Activated T-cell treated with anti-CD3 and anti-CD28 coated beads, Interleukin-2, amount 50 U/mL, for 72 hours (primary cell): Measurements from ENCODE around the gene CSMD2. TPM values are rescaled to one million over a fixed set of nuclear protein-coding genes. Genes with fewer than 3 reads are reported as not detected.

Source experiments
- ATAC-seq, 2 donors: fragments of 150-1000 bp; cut with Tn5 transposase; replicated peaks in 1 of 2; 2 replicates each; pipeline ENCODE4 v1.10.0; 2021; ENCODE audit warnings: moderate library complexity in 2 of 2, mild to moderate bottlenecking in 1 of 2
- DNase-seq, 2 donors: peaks; one replicate each; pipeline ENCODE4 v3.0.0; 2021 to 2022; ENCODE audit warnings: mixed read lengths in 1 of 2
- H3K27ac Mint-ChIP-seq: one replicate; pipeline ENCODE4 v1.8.0; 2022; ENCODE audit warnings: mild to moderate bottlenecking, moderate library complexity, mixed read lengths
- H3K27me3 Mint-ChIP-seq: one replicate; pipeline ENCODE4 v1.8.0; 2022; ENCODE audit warnings: low read depth, mixed read lengths
- H3K36me3 Mint-ChIP-seq, 2 donors: one replicate each; pipeline ENCODE4 v1.8.0; 2022; ENCODE audit warnings: mixed read lengths in 2 of 2, mild to moderate bottlenecking in 1 of 2; ENCODE audit not compliant: insufficient read depth in 2 of 2
- H3K4me1 Mint-ChIP-seq: one replicate; pipeline ENCODE4 v1.8.0; 2022; ENCODE audit warnings: low read depth, mixed read lengths
- H3K4me3 Mint-ChIP-seq, 2 donors: one replicate each; pipeline ENCODE4 v1.8.0; 2022; ENCODE audit warnings: mild to moderate bottlenecking in 2 of 2, mixed read lengths in 2 of 2, moderate library complexity in 2 of 2
- H3K9me3 Mint-ChIP-seq, 2 donors: one replicate each; pipeline ENCODE4 v1.8.0; 2022; ENCODE audit warnings: mixed read lengths in 2 of 2
- total RNA-seq, 2 donors: library from RNA; stranded (reverse); gene quantifications; one replicate each; pipeline ENCODE4 v1.2.3, GENCODE V29; 2022

Gene CSMD2
- total RNA-seq, 2 donors from 2014 or later: not detected

GRCh38 chr1:33634806-33635205, 530.2 kb downstream of the CSMD2 start:
- peaks cover 27% of the 10 kb centered on the region for H3K27me3 Mint-ChIP-seq
- H3K9me3 Mint-ChIP-seq: no peaks in the 10 kb centered on the region
- H3K27ac Mint-ChIP-seq: no peak overlapping the region
- ATAC-seq (no peak), DNase-seq (peak; percentile 17 to 36)
- H3K36me3 Mint-ChIP-seq: no peaks in the 10 kb centered on the region
- peaks cover 13% of the 10 kb centered on the region for H3K4me1 Mint-ChIP-seq
- no peak overlapping the region for H3K4me3 Mint-ChIP-seq

GRCh38 chr1:33634143-33634542, 530.9 kb downstream of the CSMD2 start:
- ATAC-seq: no peak
- H3K4me3 Mint-ChIP-seq: no peak overlapping the region
- H3K27ac Mint-ChIP-seq: no peak overlapping the region
- DNase-seq: no peak
- no peaks in the 10 kb centered on the region for H3K9me3 Mint-ChIP-seq
- H3K27me3 Mint-ChIP-seq: peaks cover 29% of the 10 kb centered on the region
- H3K4me1 Mint-ChIP-seq: peaks cover 13% of the 10 kb centered on the region
- no peaks in the 10 kb centered on the region for H3K36me3 Mint-ChIP-seq

GRCh38 chr1:33633019-33633801, 531.8 kb downstream of the CSMD2 start:
- peak; percentile 84 to 89 for ATAC-seq
- Mint-ChIP-seq H3K36me3 (no peaks in the 10 kb centered on the region), H3K27me3 (peaks cover 36% of the 10 kb centered on the region), H3K4me3 (peak overlapping the region in 1 of 2 donors; percentile 12), H3K4me1 (peaks cover 13% of the 10 kb centered on the region), H3K9me3 (no peaks in the 10 kb centered on the region), H3K27ac (no peak overlapping the region)
- DNase-seq: peak; percentile 88

- H3K27me3 Mint-ChIP-seq: peaks cover 51% of the 10 kb centered on the region
- no peaks in the 10 kb centered on the region for H3K9me3 Mint-ChIP-seq
- DNase-seq (no peak), ATAC-seq (no peak)
- H3K4me3 Mint-ChIP-seq: no peak overlapping the region
- no peaks in the 10 kb centered on the region for H3K36me3 Mint-ChIP-seq
- peaks cover 13% of the 10 kb centered on the region for H3K4me1 Mint-ChIP-seq
- H3K27ac Mint-ChIP-seq: no peak overlapping the region
Observed at GRCh38 chr1:33630686-33631085, 534.3 kb downstream of the CSMD2 start.

- H3K36me3 Mint-ChIP-seq: no peaks in the 10 kb centered on the region
- no peak overlapping the region for H3K4me3 Mint-ChIP-seq
- no peak overlapping the region for H3K27ac Mint-ChIP-seq
- peaks cover 29% of the 10 kb centered on the region for H3K27me3 Mint-ChIP-seq
- H3K4me1 Mint-ChIP-seq: no peaks in the 10 kb centered on the region
- no peaks in the 10 kb centered on the region for H3K9me3 Mint-ChIP-seq
- no peak for ATAC-seq
- DNase-seq: no peak
Observed at GRCh38 chr1:33626801-33627200, 538.2 kb downstream of the CSMD2 start.

GRCh38 chr1:33624991-33625870, 539.8 kb downstream of the CSMD2 start:
- no peaks in the 10 kb centered on the region for H3K36me3 Mint-ChIP-seq
- no peaks in the 10 kb centered on the region for H3K9me3 Mint-ChIP-seq
- no peaks in the 10 kb centered on the region for H3K4me1 Mint-ChIP-seq
- H3K27me3 Mint-ChIP-seq: peaks cover 28% of the 10 kb centered on the region
- no peak for ATAC-seq
- no peak overlapping the region for H3K27ac Mint-ChIP-seq
- no peak overlapping the region for H3K4me3 Mint-ChIP-seq
- DNase-seq: peak in 1 of 2 donors; percentile 15

GRCh38 chr1:33624261-33624990, 540.6 kb downstream of the CSMD2 start:
- Mint-ChIP-seq H3K27ac (no peak overlapping the region), H3K36me3 (no peaks in the 10 kb centered on the region), H3K4me3 (no peak overlapping the region), H3K4me1 (no peaks in the 10 kb centered on the region), H3K27me3 (peaks cover 27% of the 10 kb centered on the region), H3K9me3 (no peaks in the 10 kb centered on the region)
- DNase-seq (no peak), ATAC-seq (no peak)

GRCh38 chr1:33623811-33624210, 541.2 kb downstream of the CSMD2 start:
- Mint-ChIP-seq H3K4me1 (no peaks in the 10 kb centered on the region), H3K4me3 (no peak overlapping the region), H3K27ac (no peak overlapping the region), H3K36me3 (no peaks in the 10 kb centered on the region), H3K9me3 (no peaks in the 10 kb centered on the region), H3K27me3 (peaks cover 27% of the 10 kb centered on the region)
- DNase-seq (no peak), ATAC-seq (no peak)

GRCh38 chr1:33622757-33623156, 542.3 kb downstream of the CSMD2 start:
- Mint-ChIP-seq H3K27me3 (peaks cover 27% of the 10 kb centered on the region), H3K27ac (no peak overlapping the region), H3K9me3 (no peaks in the 10 kb centered on the region), H3K36me3 (no peaks in the 10 kb centered on the region), H3K4me3 (no peak overlapping the region), H3K4me1 (no peaks in the 10 kb centered on the region)
- ATAC-seq: no peak
- DNase-seq: no peak

GRCh38 chr1:33618636-33619035, 546.4 kb downstream of the CSMD2 start:
- ATAC-seq: no peak
- peaks cover 49% of the 10 kb centered on the region for H3K27me3 Mint-ChIP-seq
- H3K27ac Mint-ChIP-seq: no peak overlapping the region
- no peaks in the 10 kb centered on the region for H3K36me3 Mint-ChIP-seq
- no peaks in the 10 kb centered on the region for H3K4me1 Mint-ChIP-seq
- H3K4me3 Mint-ChIP-seq: no peak overlapping the region
- no peak for DNase-seq
- H3K9me3 Mint-ChIP-seq: no peaks in the 10 kb centered on the region

- H3K9me3 Mint-ChIP-seq: no peaks in the 10 kb centered on the region
- no peak overlapping the region for H3K4me3 Mint-ChIP-seq
- no peak for DNase-seq
- no peak for ATAC-seq
- H3K27ac Mint-ChIP-seq: no peak overlapping the region
- no peaks in the 10 kb centered on the region for H3K4me1 Mint-ChIP-seq
- H3K27me3 Mint-ChIP-seq: peaks cover 56% of the 10 kb centered on the region
- H3K36me3 Mint-ChIP-seq: no peaks in the 10 kb centered on the region
Observed at GRCh38 chr1:33617451-33617850, 547.6 kb downstream of the CSMD2 start.

GRCh38 chr1:33616780-33617179, 548.2 kb downstream of the CSMD2 start:
- no peak overlapping the region for H3K27ac Mint-ChIP-seq
- DNase-seq: no peak
- no peaks in the 10 kb centered on the region for H3K36me3 Mint-ChIP-seq
- no peaks in the 10 kb centered on the region for H3K4me1 Mint-ChIP-seq
- no peak overlapping the region for H3K4me3 Mint-ChIP-seq
- H3K9me3 Mint-ChIP-seq: no peaks in the 10 kb centered on the region
- H3K27me3 Mint-ChIP-seq: peaks cover 56% of the 10 kb centered on the region
- ATAC-seq: no peak

GRCh38 chr1:33615546-33615945, 549.5 kb downstream of the CSMD2 start:
- H3K36me3 Mint-ChIP-seq: no peaks in the 10 kb centered on the region
- ATAC-seq (no peak), DNase-seq (no peak)
- H3K4me3 Mint-ChIP-seq: no peak overlapping the region
- no peaks in the 10 kb centered on the region for H3K4me1 Mint-ChIP-seq
- H3K9me3 Mint-ChIP-seq: no peaks in the 10 kb centered on the region
- H3K27ac Mint-ChIP-seq: no peak overlapping the region
- peaks cover 56% of the 10 kb centered on the region for H3K27me3 Mint-ChIP-seq
